Measurements from ENCODE around the gene IDE. TPM values are rescaled to one million over a fixed set of nuclear protein-coding genes. Genes with fewer than 3 reads are reported as not detected.
A peak's percentile ranks its signal among the peaks of the same experiment; 100 is the strongest.

IDE gene
- total RNA-seq, 6 experiments from 2014 or later, result 25.6 to 31.4 (median 29.2) TPM

DNA sequence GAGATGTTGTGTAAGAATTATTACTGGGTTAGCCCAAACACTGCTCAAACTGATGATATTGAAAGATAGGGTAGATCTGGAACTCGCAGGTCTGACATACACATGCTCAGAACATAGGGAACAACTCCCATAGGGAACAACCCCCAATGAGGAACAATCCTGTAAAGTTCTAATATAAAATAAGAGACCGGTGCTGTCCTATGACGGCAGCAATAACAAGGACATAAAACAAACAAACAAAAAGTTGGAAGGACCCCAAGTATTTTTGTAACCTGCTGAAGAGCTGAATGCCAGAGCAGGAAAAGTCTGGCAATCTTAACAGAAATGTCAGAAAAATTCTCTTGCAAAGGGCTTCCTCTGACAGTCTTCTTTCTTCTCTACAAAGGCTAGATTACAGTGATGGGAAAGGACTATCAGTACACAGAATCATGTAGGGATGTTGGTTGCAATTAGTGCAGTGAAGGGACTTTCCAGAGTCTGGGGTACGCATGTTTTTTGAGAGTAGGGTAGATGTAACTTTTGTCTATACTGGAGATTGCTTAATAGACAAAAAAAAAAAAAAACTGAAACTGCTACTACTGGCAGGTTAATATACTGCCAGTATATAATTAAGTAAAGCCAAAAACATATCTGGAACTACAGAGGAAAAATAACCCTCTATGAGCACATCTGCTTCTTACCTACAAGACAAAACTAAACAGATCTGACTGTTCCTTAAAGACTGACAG, 35.5 kb downstream of the IDE start:
- no peaks in the 10 kb centered on the region for H3K9me3 ChIP-seq
- peak; percentile 68 to 90 (median 79) for ATAC-seq
- TF ChIP-seq POLR2A (IDR thresholded peaks at IDR 0.05), result no peak
- TF ChIP-seq, protein P1, sequence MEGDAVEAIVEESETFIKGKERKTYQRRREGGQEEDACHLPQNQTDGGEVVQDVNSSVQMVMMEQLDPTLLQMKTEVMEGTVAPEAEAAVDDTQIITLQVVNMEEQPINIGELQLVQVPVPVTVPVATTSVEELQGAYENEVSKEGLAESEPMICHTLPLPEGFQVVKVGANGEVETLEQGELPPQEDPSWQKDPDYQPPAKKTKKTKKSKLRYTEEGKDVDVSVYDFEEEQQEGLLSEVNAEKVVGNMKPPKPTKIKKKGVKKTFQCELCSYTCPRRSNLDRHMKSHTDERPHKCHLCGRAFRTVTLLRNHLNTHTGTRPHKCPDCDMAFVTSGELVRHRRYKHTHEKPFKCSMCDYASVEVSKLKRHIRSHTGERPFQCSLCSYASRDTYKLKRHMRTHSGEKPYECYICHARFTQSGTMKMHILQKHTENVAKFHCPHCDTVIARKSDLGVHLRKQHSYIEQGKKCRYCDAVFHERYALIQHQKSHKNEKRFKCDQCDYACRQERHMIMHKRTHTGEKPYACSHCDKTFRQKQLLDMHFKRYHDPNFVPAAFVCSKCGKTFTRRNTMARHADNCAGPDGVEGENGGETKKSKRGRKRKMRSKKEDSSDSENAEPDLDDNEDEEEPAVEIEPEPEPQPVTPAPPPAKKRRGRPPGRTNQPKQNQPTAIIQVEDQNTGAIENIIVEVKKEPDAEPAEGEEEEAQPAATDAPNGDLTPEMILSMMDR (IDR thresholded peaks at IDR 0.05), result peak in 1 of 4 donors; percentile 6
- intact Hi-C loops (cut with DNase I), result no loop called here
- peak overlapping the region in 1 of 3 donors; percentile 7 for H3K4me3 ChIP-seq
- H3K4me1 ChIP-seq, result peaks cover 0 to 24% (median 3%) of the 10 kb centered on the region in 4 donors
- WGBS (ENCODE audit: insufficient coverage, low coverage, low lambda C conversion rate, missing lambda C conversion rate), result 20% methylated on average over 4 of the region's 4 CpGs
- DNase-seq, result no peak
- no peaks in the 10 kb centered on the region for H3K27me3 ChIP-seq
- H3K36me3 ChIP-seq, result peaks cover 0 to 24% (median 6%) of the 10 kb centered on the region in 4 donors
- H3K27ac ChIP-seq, result peak overlapping the region in 2 of 3 donors; percentile 62 to 92

DNA sequence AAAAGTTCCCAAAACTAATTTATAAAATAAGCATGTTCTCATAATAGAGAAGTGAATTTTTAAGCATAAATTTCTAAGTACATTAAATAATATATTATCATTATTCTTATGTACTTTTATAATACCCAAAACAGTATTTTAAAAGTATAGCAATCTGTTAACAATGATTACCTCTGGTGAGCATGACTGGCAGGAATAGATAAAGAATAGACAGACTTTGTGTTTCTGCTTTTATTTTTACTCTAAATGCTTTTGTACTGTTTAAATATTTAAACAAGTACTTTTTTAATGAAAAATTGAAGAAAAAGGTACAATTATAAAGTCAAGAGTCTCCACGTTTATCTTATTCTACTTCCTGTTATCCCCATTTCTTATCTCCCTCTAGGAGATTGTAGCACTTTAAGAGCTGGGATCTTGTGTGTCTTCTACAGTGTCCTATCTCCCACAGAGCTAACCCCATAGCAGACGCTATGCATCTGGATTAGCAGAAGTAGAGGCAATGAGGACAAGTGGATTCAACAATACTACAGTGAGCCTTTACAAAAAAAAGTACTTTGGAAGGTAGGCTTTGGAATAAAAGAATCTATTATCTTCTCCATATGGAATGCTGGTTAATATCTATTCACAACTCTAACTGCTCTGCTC, 42.9 kb downstream of the IDE start:
- no peaks in the 10 kb centered on the region for H3K27me3 ChIP-seq
- peaks cover 0 to 56% (median 10%) of the 10 kb centered on the region in 4 donors for H3K36me3 ChIP-seq
- TF ChIP-seq POLR2A (IDR thresholded peaks at IDR 0.05), result no peak
- TF ChIP-seq, protein P1 (IDR thresholded peaks at IDR 0.05), result no peak
- intact Hi-C loops (cut with DNase I), result no loop called here
- no peaks in the 10 kb centered on the region for H3K9me3 ChIP-seq
- no peak overlapping the region for H3K4me3 ChIP-seq
- H3K4me1 ChIP-seq, result no peaks in the 10 kb centered on the region
- ATAC-seq (no peak), DNase-seq (no peak)
- H3K27ac ChIP-seq, result no peak overlapping the region
- WGBS (ENCODE audit: insufficient coverage, low coverage, low lambda C conversion rate, missing lambda C conversion rate), result 50% methylated on average over 2 of the region's 2 CpGs

DNA sequence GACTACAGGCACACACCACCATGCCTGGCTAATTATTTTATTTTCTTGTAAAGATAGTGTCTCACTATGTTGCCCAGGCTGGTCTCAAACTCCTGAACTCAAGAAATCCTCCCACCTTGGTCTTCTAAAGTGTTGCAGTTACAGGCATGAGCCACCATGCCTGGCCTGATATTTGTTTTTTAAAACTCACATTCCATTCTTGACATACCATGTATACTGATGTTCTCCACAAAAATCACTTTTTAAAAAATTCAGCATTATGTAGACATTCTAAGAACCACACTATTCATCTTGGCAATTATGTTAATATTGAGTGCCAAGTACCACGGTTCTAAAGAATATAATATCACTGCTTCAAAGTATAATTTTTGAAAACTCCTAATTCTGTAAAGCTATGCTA, 43.5 kb downstream of the IDE start:
- WGBS (ENCODE audit: insufficient coverage, low coverage, low lambda C conversion rate, missing lambda C conversion rate), result 100% methylated on average over 1 of the region's 1 CpG
- Histone ChIP-seq H3K4me3 (no peak overlapping the region), H3K9me3 (no peaks in the 10 kb centered on the region), H3K36me3 (peaks cover 0 to 50% (median 9%) of the 10 kb centered on the region in 4 donors), H3K4me1 (no peaks in the 10 kb centered on the region), H3K27me3 (no peaks in the 10 kb centered on the region), H3K27ac (no peak overlapping the region)
- intact Hi-C loops (cut with DNase I), result no loop called here
- ATAC-seq (no peak), DNase-seq (no peak)
- TF ChIP-seq, protein P1 (IDR thresholded peaks at IDR 0.05), result no peak
- no peak for TF ChIP-seq POLR2A (IDR thresholded peaks at IDR 0.05)

DNA sequence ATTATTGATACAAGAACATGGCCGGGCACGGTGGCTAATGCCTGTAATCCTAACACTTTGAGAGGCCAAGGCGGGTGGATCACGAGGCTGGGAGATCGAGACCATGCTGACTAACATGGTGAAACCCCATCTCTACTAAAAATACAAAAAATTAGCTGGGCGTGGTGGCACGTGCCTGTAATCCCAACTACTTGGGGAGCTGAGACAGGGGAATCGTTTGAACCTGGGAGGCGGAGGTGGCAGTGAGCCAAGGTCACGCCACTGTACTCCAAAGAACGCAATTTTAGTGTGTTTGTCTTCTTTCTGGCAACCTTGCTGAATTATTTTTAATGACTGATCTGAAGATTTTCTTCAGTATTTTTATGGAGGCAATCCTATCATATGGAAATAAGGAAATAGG, 46.2 kb downstream of the IDE start:
- DNase-seq (no peak), ATAC-seq (no peak)
- 70% methylated on average over 10 of the region's 11 CpGs for WGBS (ENCODE audit: insufficient coverage, low coverage, low lambda C conversion rate, missing lambda C conversion rate)
- H3K4me3 ChIP-seq, result no peak overlapping the region
- intact Hi-C loops (cut with DNase I), result no loop called here
- no peaks in the 10 kb centered on the region for H3K9me3 ChIP-seq
- H3K36me3 ChIP-seq, result peaks cover 0 to 32% (median 4%) of the 10 kb centered on the region in 4 donors
- no peak overlapping the region for H3K27ac ChIP-seq
- H3K4me1 ChIP-seq, result no peaks in the 10 kb centered on the region
- H3K27me3 ChIP-seq, result no peaks in the 10 kb centered on the region
- no peak for TF ChIP-seq POLR2A (IDR thresholded peaks at IDR 0.05)
- TF ChIP-seq, protein P1 (IDR thresholded peaks at IDR 0.05), result no peak

Measured in right lobe of liver (tissue), 6 donors.